H1 (cell line): ENCODE measurements around the gene ENOX2. TPM values are rescaled to one million over a fixed set of nuclear protein-coding genes. Genes with fewer than 3 reads are reported as not detected.

ENCODE experiments used
- CTCF ChIA-PET: fragments of 300-600 bp; sonication (Branson Sonifier 250); formaldehyde crosslinking; loops from one replicate; lab custom pipeline; 2021; ENCODE audit not compliant: partially characterized antibody; lab: Charles Lee
- POLR2A ChIA-PET: fragments of 300-600 bp; sonication (Branson Sonifier 250); formaldehyde crosslinking; loops from one replicate; lab custom pipeline; 2021; ENCODE audit warnings: inconsistent platforms; ENCODE audit not compliant: partially characterized antibody; lab: Charles Lee
- DNase-seq, 2 experiments: peaks; one replicate each; pipeline versions ENCODE4 v3.0.0 to v3.0.0-alpha.2; 2010 to 2022; ENCODE audit warnings: low spot score in 2 of 2, low read depth in 1 of 2, mixed read lengths in 1 of 2
- FAIRE-seq: peaks from 2 replicates; lab custom pipeline; 2011; peaks lifted over from hg19 to GRCh38; lab: Jason Lieb, UNC
- H2AFZ ChIP-seq: 2 replicates; pipeline ENCODE4 v1.8.1; 2012; ENCODE audit warnings: low read length, inconsistent platforms
- H2AK5ac ChIP-seq: 2 replicates; pipeline ENCODE4 v1.6.1; 2013; ENCODE audit warnings: low read depth, low read length
- H2BK120ac ChIP-seq: replicated peaks from 2 replicates; pipeline ENCODE3; 2013; ENCODE audit warnings: low read depth, low read length, inconsistent platforms
- H2BK12ac ChIP-seq: 2 replicates; pipeline ENCODE4 v1.6.1; 2013; ENCODE audit warnings: low read depth, low read length
- H2BK15ac ChIP-seq: 2 replicates; pipeline ENCODE4 v1.6.1; 2013; ENCODE audit warnings: low read length
- H2BK20ac ChIP-seq: 2 replicates; pipeline ENCODE4 v1.6.1; 2013; ENCODE audit warnings: low read length
- H2BK5ac ChIP-seq: 2 replicates; pipeline ENCODE4 v1.6.1; 2013; ENCODE audit warnings: low read depth, low read length
- H3K14ac ChIP-seq: 2 replicates; pipeline ENCODE4 v1.6.1; 2013; ENCODE audit warnings: inconsistent platforms; ENCODE audit not compliant: insufficient read length
- H3K18ac ChIP-seq: 2 replicates; pipeline ENCODE4 v1.6.1; 2013; ENCODE audit warnings: low read length; ENCODE audit errors: extremely low read depth
- H3K23ac ChIP-seq: 2 replicates; pipeline ENCODE4 v1.6.1; 2013; ENCODE audit warnings: inconsistent platforms; ENCODE audit not compliant: insufficient read length
- H3K23me2 ChIP-seq: 2 replicates; pipeline ENCODE4 v1.6.1; 2013; ENCODE audit warnings: low read depth, low read length
- H3K27ac ChIP-seq: 2 replicates; pipeline ENCODE4 v1.6.1; 2011; ENCODE audit warnings: low read depth, low read length, inconsistent platforms
- H3K27me3 ChIP-seq, 4 experiments: replicated peaks in 1 of 4; 1 replicate in 1 of 4; 2 replicates in 3 of 4; pipeline versions ENCODE4 v1.6.1 to v1.8.1; 2011 to 2013; ENCODE audit warnings: low read length in 3 of 4, mild to moderate bottlenecking in 3 of 4, inconsistent platforms in 2 of 4, mixed read lengths in 2 of 4, moderate library complexity in 1 of 4; ENCODE audit not compliant: control insufficient read depth in 3 of 4, insufficient read depth in 3 of 4; ENCODE audit errors: extremely low read depth in 1 of 4
- H3K36me3 ChIP-seq, 4 experiments: 2 replicates each; pipeline versions ENCODE4 v1.6.1 to v1.8.1; 2011 to 2013; ENCODE audit warnings: mild to moderate bottlenecking in 4 of 4, low read length in 3 of 4, moderate library complexity in 2 of 4, control low read depth in 1 of 4, inconsistent platforms in 1 of 4; ENCODE audit not compliant: insufficient read depth in 4 of 4, control insufficient read depth in 2 of 4
- H3K4ac ChIP-seq: replicated peaks from 2 replicates; pipeline ENCODE3; 2013; ENCODE audit warnings: low read length, low read depth, mixed read lengths, inconsistent platforms; ENCODE audit not compliant: insufficient read length
- H3K4me1 ChIP-seq, 4 experiments: replicated peaks in 1 of 4; 1 replicate in 1 of 4; 2 replicates in 3 of 4; pipeline versions ENCODE4 v1.6.1 to v1.8.1; 2011 to 2013; ENCODE audit warnings: low read length in 3 of 4, inconsistent platforms in 2 of 4, mixed read lengths in 1 of 4; ENCODE audit not compliant: insufficient read depth in 4 of 4, control insufficient read depth in 3 of 4
- H3K4me2 ChIP-seq, 2 experiments: 2 replicates each; pipeline versions ENCODE4 v1.6.1 to v1.8.1; 2011 to 2013; ENCODE audit warnings: low read depth in 2 of 2, low read length in 2 of 2, control low read depth in 1 of 2, inconsistent platforms in 1 of 2, mild to moderate bottlenecking in 1 of 2; ENCODE audit not compliant: insufficient read depth in 1 of 2
- H3K4me3 ChIP-seq, 4 experiments: fragments of 200-600, 300-600 bp in 1 of 4; sonication (generic), shearing (Covaris generic), sonication (Bioruptor Twin) in 1 of 4; 2 replicates each; pipeline versions ENCODE4 v1.5.1 to v1.8.1; 2011 to 2016; ENCODE audit warnings: low read length in 4 of 4, low read depth in 3 of 4, control low read depth in 2 of 4, inconsistent platforms in 2 of 4, mild to moderate bottlenecking in 2 of 4, mixed read lengths in 1 of 4, moderate library complexity in 1 of 4; ENCODE audit not compliant: insufficient read depth in 2 of 4; ENCODE audit errors: extremely low read depth in 1 of 4
- H3K56ac ChIP-seq: replicated peaks from 2 replicates; pipeline ENCODE3; 2013; ENCODE audit warnings: low read depth, mild to moderate bottlenecking, mixed read lengths, low read length, inconsistent platforms; ENCODE audit not compliant: insufficient read length
- H3K79me1 ChIP-seq: 2 replicates; pipeline ENCODE4 v1.6.1; 2013; ENCODE audit warnings: low read depth, low read length, control low read depth
- H3K79me2 ChIP-seq, 2 experiments: 2 replicates each; pipeline versions ENCODE4 v1.6.1 to v1.8.1; 2012 to 2013; ENCODE audit warnings: low read length in 2 of 2, mild to moderate bottlenecking in 2 of 2, inconsistent platforms in 1 of 2; ENCODE audit not compliant: insufficient read depth in 2 of 2, control insufficient read depth in 1 of 2
- H3K9ac ChIP-seq, 4 experiments: replicated peaks in 1 of 4; 1 replicate in 1 of 4; 2 replicates in 3 of 4; pipeline versions ENCODE4 v1.6.1 to v1.8.1; 2011 to 2013; ENCODE audit warnings: low read depth in 3 of 4, low read length in 3 of 4, control low read depth in 2 of 4, mild to moderate bottlenecking in 2 of 4, moderate library complexity in 2 of 4, inconsistent platforms in 1 of 4; ENCODE audit errors: extremely low read depth in 1 of 4
- H3K9me3 ChIP-seq, 2 experiments: 2 replicates each; pipeline versions ENCODE4 v1.6.1 to v1.8.1; 2012 to 2013; ENCODE audit warnings: mild to moderate bottlenecking in 2 of 2, moderate library complexity in 2 of 2, control low read depth in 1 of 2, inconsistent platforms in 1 of 2, low read depth in 1 of 2, low read length in 1 of 2, mixed read lengths in 1 of 2; ENCODE audit not compliant: insufficient read depth in 2 of 2
- H4K20me1 ChIP-seq, 2 experiments: replicated peaks in 1 of 2; 2 replicates each; pipeline versions ENCODE3 to v1.8.1; 2011 to 2013; ENCODE audit warnings: inconsistent platforms in 2 of 2, low read length in 2 of 2, mild to moderate bottlenecking in 1 of 2; ENCODE audit not compliant: insufficient read depth in 2 of 2, control insufficient read depth in 1 of 2
- H4K5ac ChIP-seq: 2 replicates; pipeline ENCODE4 v1.6.1; 2013; ENCODE audit warnings: low read length, low read depth, mixed read lengths, inconsistent platforms; ENCODE audit not compliant: insufficient read length
- H4K8ac ChIP-seq: 2 replicates; pipeline ENCODE4 v1.8.0; 2013; ENCODE audit warnings: mild to moderate bottlenecking, moderate library complexity, low read length, inconsistent platforms; ENCODE audit not compliant: insufficient read depth; ENCODE audit errors: extremely low read depth
- H4K91ac ChIP-seq: replicated peaks from 2 replicates; pipeline ENCODE3; 2013; ENCODE audit warnings: low read length, mixed read lengths, inconsistent platforms; ENCODE audit not compliant: insufficient read length
- RBBP5 ChIP-seq: IDR thresholded peaks from 2 replicates; pipeline ENCODE4 v1.7.1; 2012; ENCODE audit warnings: low read depth, mild to moderate bottlenecking, inconsistent platforms, low read length, moderate library complexity, borderline replicate concordance
- WGBS, 2 experiments: shearing (Covaris generic) in 1 of 2; methylation state at CpG; one replicate each; pipeline versions ENCODE4 v1.1.6 to v1.1.7; 2013 to 2015; ENCODE audit warnings: low lambda C conversion rate in 2 of 2, mixed read lengths in 2 of 2, inconsistent platforms in 1 of 2, low coverage in 1 of 2, missing lambda C conversion rate in 1 of 2; ENCODE audit not compliant: insufficient replicate concordance in 2 of 2, insufficient coverage in 1 of 2, insufficient read length in 1 of 2; ENCODE audit errors: extremely low coverage in 1 of 2, missing lambda C conversion rate in 1 of 2; 5-methylcytosine and 5-hydroxymethylcytosine counted together
- polyA plus RNA-seq, 7 experiments: library from polyadenylated mRNA; depleted of rRNA in 3 of 7; stranded (reverse) in 5 of 7; unstranded in 2 of 7; fragments of >200 nt in 5 of 7; fragments of 200-250 nt in 2 of 7; gene quantifications; 1 replicate in 5 of 7; 2 replicates in 1 of 7; 4 replicates in 1 of 7; pipeline versions ENCODE4 v1.2.1 to v1.2.3, GENCODE V29; 2011 to 2013; ENCODE audit warnings: missing spikeins in 2 of 7, mixed read lengths in 2 of 7
- total RNA-seq: library from RNA; stranded (reverse); fragmentation: NEBNext Ultra II Directional; extraction: Animal tissue kit (Norgen Biotek cat#: 25700); gene quantifications from 2 replicates; pipeline ENCODE4 v1.2.1, GENCODE V29; 2021

ENOX2 gene
- total and polyA plus RNA-seq, 2 of the 8 experiments (the other 6 are each of a cell fraction or from before 2014, with no cell fraction given), result 4.5 to 12.3 TPM

GRCh38 chrX:130902446-130902782 is 595 bp downstream of the ENOX2 start:
- no peaks in the 10 kb centered on the region for H4K20me1 ChIP-seq
- H4K8ac ChIP-seq, result no peak overlapping the region
- no peak for FAIRE-seq
- no peak overlapping the region; a peak in 2 of 7 replicates for H3K9ac ChIP-seq
- no peaks in the 10 kb centered on the region for H3K79me1 ChIP-seq
- peak overlapping the region; percentile 58 to 90 (median 66) for H3K4me3 ChIP-seq
- POLR2A ChIA-PET, result no interaction called here
- H2BK120ac ChIP-seq, result no peak overlapping the region
- no peak overlapping the region for H3K18ac ChIP-seq
- no peaks in the 10 kb centered on the region for H3K4me1 ChIP-seq
- H4K91ac ChIP-seq, result no peak overlapping the region
- no peak overlapping the region for H2BK15ac ChIP-seq
- H3K9me3 ChIP-seq, result no peaks in the 10 kb centered on the region
- no peak overlapping the region for H3K14ac ChIP-seq
- 0% methylated on average over 3 of the region's 11 CpGs; no CpG with 5 or more reads in 1 of the 2 experiments for WGBS, 2 experiments
- H3K23ac ChIP-seq, result no peak overlapping the region
- H3K56ac ChIP-seq, result no peak overlapping the region
- H3K4ac ChIP-seq, result no peak overlapping the region
- no peak for TF ChIP-seq RBBP5
- TF ChIP-seq, all 59 proteins: peak for 0
- H2AFZ ChIP-seq, result 0 out of 2 replicates have a peak overlapping the region, but pooled peaks have one; percentile 7
- DNase-seq, result no peak
- no peak overlapping the region for H2BK12ac ChIP-seq
- H2AK5ac ChIP-seq, result no peak overlapping the region
- H3K23me2 ChIP-seq, result no peaks in the 10 kb centered on the region
- no peak overlapping the region for H2BK20ac ChIP-seq
- H3K36me3 ChIP-seq, result no peaks in the 10 kb centered on the region
- H3K4me2 ChIP-seq, result peak overlapping the region; percentile 64 to 83
- no peaks in the 10 kb centered on the region for H3K27me3 ChIP-seq
- no peak overlapping the region for H4K5ac ChIP-seq
- CTCF ChIA-PET, result no interaction called here
- H3K27ac ChIP-seq, result no peak overlapping the region
- H3K79me2 ChIP-seq, result no peaks in the 10 kb centered on the region
- H2BK5ac ChIP-seq, result no peak overlapping the region
